A673 (cell line): Measurements from ENCODE around the gene DNAH8.

Experiments
- EZH2 ChIP-seq: fragments of 200-600 bp; sonication (generic); IDR thresholded peaks from 2 replicates; pipeline ENCODE4 v1.6.1; 2017; ENCODE audit warnings: borderline replicate concordance, low read depth, mild to moderate bottlenecking, mixed read lengths, antibody characterized with exemption, low read length; ENCODE audit not compliant: poor library complexity, severe bottlenecking
- TF ChIP-seq, protein P1 (sequence below): fragments of 300-800, 200-600 bp; sonication (generic); conservative IDR thresholded peaks from 2 replicates; pipeline ENCODE4 v1.5.1; 2017; ENCODE audit warnings: low read depth, mild to moderate bottlenecking, antibody characterized with exemption, low read length, moderate library complexity, mixed read lengths

DNA sequence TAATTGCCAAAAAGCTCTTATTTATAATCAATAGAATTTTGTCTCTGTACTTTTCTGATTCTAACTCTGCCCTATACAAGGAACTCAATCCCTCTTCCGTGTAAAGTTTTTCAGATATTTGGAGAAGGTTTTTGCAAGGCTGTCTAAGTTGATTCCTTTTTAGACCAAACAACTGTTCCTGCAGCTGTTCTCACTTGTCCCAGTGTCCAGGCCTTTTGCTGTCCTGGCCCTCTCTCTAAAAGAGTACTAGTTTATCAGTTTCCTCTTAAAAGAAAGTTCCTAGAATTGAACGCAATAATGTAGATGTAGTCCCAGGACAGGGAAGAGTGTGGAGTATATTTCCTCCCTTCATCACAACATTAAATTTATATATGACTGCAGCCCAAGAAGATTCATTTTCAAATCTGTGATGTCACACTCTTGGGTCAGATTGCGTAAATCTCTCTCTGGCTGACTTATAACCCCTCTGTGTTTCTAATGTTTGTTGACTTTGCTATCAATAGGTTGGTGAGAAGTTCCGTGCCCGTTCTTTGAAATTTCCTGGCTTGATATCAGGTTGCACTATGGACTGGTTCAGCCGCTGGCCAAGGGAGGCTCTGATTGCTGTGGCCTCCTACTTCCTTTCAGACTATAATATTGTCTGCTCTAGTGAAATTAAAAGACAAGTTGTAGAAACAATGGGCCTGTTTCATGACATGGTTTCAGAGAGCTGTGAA, 194.1 kb downstream of the DNAH8 start:
- TF ChIP-seq, protein P1, sequence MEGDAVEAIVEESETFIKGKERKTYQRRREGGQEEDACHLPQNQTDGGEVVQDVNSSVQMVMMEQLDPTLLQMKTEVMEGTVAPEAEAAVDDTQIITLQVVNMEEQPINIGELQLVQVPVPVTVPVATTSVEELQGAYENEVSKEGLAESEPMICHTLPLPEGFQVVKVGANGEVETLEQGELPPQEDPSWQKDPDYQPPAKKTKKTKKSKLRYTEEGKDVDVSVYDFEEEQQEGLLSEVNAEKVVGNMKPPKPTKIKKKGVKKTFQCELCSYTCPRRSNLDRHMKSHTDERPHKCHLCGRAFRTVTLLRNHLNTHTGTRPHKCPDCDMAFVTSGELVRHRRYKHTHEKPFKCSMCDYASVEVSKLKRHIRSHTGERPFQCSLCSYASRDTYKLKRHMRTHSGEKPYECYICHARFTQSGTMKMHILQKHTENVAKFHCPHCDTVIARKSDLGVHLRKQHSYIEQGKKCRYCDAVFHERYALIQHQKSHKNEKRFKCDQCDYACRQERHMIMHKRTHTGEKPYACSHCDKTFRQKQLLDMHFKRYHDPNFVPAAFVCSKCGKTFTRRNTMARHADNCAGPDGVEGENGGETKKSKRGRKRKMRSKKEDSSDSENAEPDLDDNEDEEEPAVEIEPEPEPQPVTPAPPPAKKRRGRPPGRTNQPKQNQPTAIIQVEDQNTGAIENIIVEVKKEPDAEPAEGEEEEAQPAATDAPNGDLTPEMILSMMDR = no peak
- no peak for TF ChIP-seq EZH2
